PC-3 (cell line): ENCODE results near the gene NOP53. TPM values are rescaled to one million over a fixed set of nuclear protein-coding genes. Genes with fewer than 3 reads are reported as not detected.
A peak's percentile ranks its signal among the peaks of the same experiment; 100 is the strongest.

Experiments
- ATAC-seq: fragments of 200-7000 bp; cut with Tn5 transposase; 2 replicates; pipeline ENCODE4 v1.9.1; 2020; ENCODE audit warnings: mild to moderate bottlenecking, moderate library complexity
- BruUV-seq: library from RNA; stranded (reverse); fragments of 400-500 nt; replicated peaks from 2 replicates; lab custom pipeline; 2021; lab: Mats Ljungman, UMichigan
- CTCF ChIA-PET: fragments of 300-600 bp; sonication (Branson Sonifier 250); formaldehyde crosslinking; loops from one replicate; lab custom pipeline; 2022; ENCODE audit warnings: antibody characterized with exemption; lab: Charles Lee
- POLR2A ChIA-PET: fragments of 300-600 bp; sonication (Branson Sonifier 250); formaldehyde crosslinking; loops from one replicate; lab custom pipeline; 2022; ENCODE audit warnings: antibody characterized with exemption; ENCODE audit not compliant: unreplicated experiment; lab: Charles Lee
- DNase-seq: peaks from one replicate; pipeline ENCODE4 v3.0.0-alpha.2; 2015
- H2AFZ ChIP-seq: fragments of 300-600 bp; sonication (generic); 2 replicates; pipeline ENCODE4 v1.6.0; 2016; ENCODE audit warnings: antibody characterized with exemption, low read length
- H3F3A ChIP-seq: fragments of 300-600 bp; sonication (generic); one replicate; pipeline ENCODE4 v1.6.0; 2017; ENCODE audit warnings: antibody characterized with exemption, low read length, control low read depth, mild to moderate bottlenecking; ENCODE audit not compliant: unreplicated experiment
- H3K27ac ChIP-seq: fragments of 300-600 bp; sonication (generic); 2 replicates; pipeline ENCODE4 v1.5.1; 2016; ENCODE audit warnings: mild to moderate bottlenecking, low read length
- H3K27me3 ChIP-seq: fragments of 300-600 bp; sonication (generic); 2 replicates; pipeline ENCODE4 v1.6.1; 2016; ENCODE audit warnings: low read length, mixed read lengths
- H3K36me3 ChIP-seq: fragments of 300-600 bp; sonication (generic); 2 replicates; pipeline ENCODE4 v1.6.1; 2016; ENCODE audit warnings: low read depth, mixed run types, low read length, mixed read lengths
- H3K4me1 ChIP-seq: fragments of 300-600 bp; sonication (generic); 2 replicates; pipeline ENCODE4 v1.5.1; 2016; ENCODE audit warnings: low read length; ENCODE audit not compliant: insufficient read depth
- H3K4me2 ChIP-seq: fragments of 300-600 bp; sonication (generic); 2 replicates; pipeline ENCODE4 v1.6.0; 2016; ENCODE audit warnings: low read length
- H3K4me3 ChIP-seq: fragments of 300-600 bp; sonication (generic); 2 replicates; pipeline ENCODE4 v1.5.1; 2016; ENCODE audit warnings: mild to moderate bottlenecking, low read length, mixed read lengths
- H3K79me2 ChIP-seq: fragments of 300-600 bp; sonication (generic); 2 replicates; pipeline ENCODE4 v1.6.1; 2017; ENCODE audit warnings: low read length, mixed read lengths
- H3K9ac ChIP-seq: fragments of 300-600 bp; sonication (generic); 2 replicates; pipeline ENCODE4 v1.6.0; 2016; ENCODE audit warnings: mild to moderate bottlenecking, low read length
- H3K9me2 ChIP-seq: fragments of 300-600 bp; sonication (generic); replicated peaks from 2 replicates; pipeline ENCODE4 v1.6.1; 2016; ENCODE audit warnings: mixed run types, low read length, mixed read lengths
- H3K9me3 ChIP-seq: fragments of 300-600 bp; sonication (generic); 2 replicates; pipeline ENCODE4 v1.6.1; 2016; ENCODE audit warnings: low read length, mixed read lengths
- H4K20me1 ChIP-seq: fragments of 300-600 bp; sonication (generic); 2 replicates; pipeline ENCODE4 v1.6.1; 2016; ENCODE audit warnings: low read length, mixed read lengths
- CTCF ChIP-seq: fragments of 300-600 bp; sonication (generic); conservative IDR thresholded peaks from 2 replicates; pipeline ENCODE4 v1.5.1; 2017; ENCODE audit warnings: antibody characterized with exemption, low read depth, mild to moderate bottlenecking, low read length
- EZH2 ChIP-seq: fragments of 300-600 bp; sonication (generic); IDR thresholded peaks from one replicate; pipeline ENCODE4 v1.6.1; 2017; ENCODE audit warnings: antibody characterized with exemption, mild to moderate bottlenecking, low read length; ENCODE audit not compliant: unreplicated experiment
- EZH2phosphoT487 ChIP-seq: fragments of 300-600 bp; sonication (generic); IDR thresholded peaks from 2 replicates; pipeline ENCODE4 v1.6.1; 2018; ENCODE audit warnings: mild to moderate bottlenecking, antibody characterized with exemption, low read length, borderline replicate concordance
- intact Hi-C: fragments of 100-400 bp; cut with micrococcal nuclease; formaldehyde crosslinking; loops from 2 replicates; pipeline ENCODE4 v1.9.0; 2023
- total RNA-seq: library from RNA; depleted of rRNA; stranded (reverse); fragments of >200 nt; gene quantifications from 2 replicates; pipeline ENCODE4 v1.2.3, GENCODE V29; 2014

The NOP53 gene
- total RNA-seq, 1 experiment from 2014 or later = 61.5 TPM

- no peaks in the 10 kb centered on the region for H3K79me2 ChIP-seq
- no peak overlapping the region for H3K9ac ChIP-seq
- H3K36me3 ChIP-seq = no peaks in the 10 kb centered on the region
- H3K4me1 ChIP-seq = 0 out of 2 replicates have a peak, but pooled peaks cover 3% of the 10 kb centered on the region
- TF ChIP-seq EZH2phosphoT487 = no peak
- no peak for TF ChIP-seq EZH2
- TF ChIP-seq CTCF = peak; percentile 79
- no peak overlapping the region for H2AFZ ChIP-seq
- H3K4me3 ChIP-seq = no peak overlapping the region
- no peak overlapping the region for H3K4me2 ChIP-seq
- BruUV-seq = no TSS peak
- no peaks in the 10 kb centered on the region for H3K9me2 ChIP-seq
- no peaks in the 10 kb centered on the region for H3K9me3 ChIP-seq
- H3K27ac ChIP-seq = no peak overlapping the region
- DNase-seq (peak; percentile 43), ATAC-seq (peak; percentile 42)
- H4K20me1 ChIP-seq = no peaks in the 10 kb centered on the region
- POLR2A ChIA-PET = no interaction called here
- no peaks in the 10 kb centered on the region for H3K27me3 ChIP-seq
- intact Hi-C loops = loop anchor here (2.0 to 10.0 kb wide), 2 partner anchors 185 to 263 kb away; partner anchors contain the start of gene NAPA
- CTCF ChIA-PET = no interaction called here
- H3F3A ChIP-seq = no peaks in the 10 kb centered on the region
Measured at GRCh38 chr19:47699360-47699917, 45.9 kb upstream of the NOP53 start.

GRCh38 chr19:47700934-47701716 is 44.2 kb upstream of the NOP53 start:
- Histone ChIP-seq H3F3A (no peaks in the 10 kb centered on the region), H3K79me2 (no peaks in the 10 kb centered on the region), H3K9ac (no peak overlapping the region), H3K9me2 (no peaks in the 10 kb centered on the region), H4K20me1 (no peaks in the 10 kb centered on the region), H2AFZ (no peak overlapping the region), H3K27ac (no peak overlapping the region), H3K4me3 (no peak overlapping the region), H3K4me2 (no peak overlapping the region), H3K36me3 (no peaks in the 10 kb centered on the region), H3K27me3 (no peaks in the 10 kb centered on the region), H3K9me3 (no peaks in the 10 kb centered on the region), H3K4me1 (0 out of 2 replicates have a peak, but pooled peaks cover 3% of the 10 kb centered on the region)
- no TSS peak for BruUV-seq
- ChIA-PET POLR2A (no interaction called here), CTCF (no interaction called here)
- intact Hi-C loops = no loop called here
- no peak for TF ChIP-seq CTCF
- TF ChIP-seq EZH2 = no peak
- no peak for TF ChIP-seq EZH2phosphoT487
- DNase-seq (no peak), ATAC-seq (no peak)
